ENCODE data around the gene NCKIPSD.

Gene NCKIPSD

DNA sequence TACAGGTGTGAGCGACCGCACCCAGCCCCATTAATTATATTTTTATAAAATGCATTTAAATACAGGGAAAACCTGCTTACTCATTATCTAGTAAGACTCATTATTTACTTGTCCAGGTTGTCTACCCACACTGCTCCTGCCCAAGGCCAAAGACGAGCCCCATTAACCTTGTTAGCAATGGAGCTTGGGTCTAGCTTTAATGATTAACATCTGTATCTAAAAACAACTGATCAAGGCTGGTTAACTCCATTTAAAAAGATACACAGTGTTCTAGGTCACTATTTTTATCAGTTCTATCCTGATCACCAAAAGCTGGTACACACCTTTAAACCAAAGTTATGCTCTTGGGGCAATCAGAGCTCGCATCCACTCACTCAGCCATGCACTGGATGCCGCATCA lies 10.4 kb upstream of the NCKIPSD start:
- no peak for DNase-seq

DNA sequence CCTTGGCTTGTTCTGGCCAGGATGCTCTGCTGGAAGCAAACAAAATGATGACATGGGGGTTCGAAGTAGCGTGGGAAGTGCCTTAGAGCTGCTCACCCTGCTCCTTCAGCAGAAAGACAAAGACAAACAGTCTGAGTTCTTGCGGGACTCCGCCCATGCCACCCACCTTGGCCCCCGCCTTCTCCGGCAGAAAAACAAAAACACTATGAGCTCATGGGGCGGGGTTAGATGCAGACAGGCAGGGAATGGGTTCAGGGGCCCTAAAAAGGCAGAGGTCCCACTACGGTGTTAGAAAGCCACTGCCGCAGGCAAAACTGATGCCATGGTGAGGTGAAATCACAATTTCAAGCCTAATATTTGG lies 9.7 kb upstream of the NCKIPSD start:
- DNase-seq: no peak

DNA sequence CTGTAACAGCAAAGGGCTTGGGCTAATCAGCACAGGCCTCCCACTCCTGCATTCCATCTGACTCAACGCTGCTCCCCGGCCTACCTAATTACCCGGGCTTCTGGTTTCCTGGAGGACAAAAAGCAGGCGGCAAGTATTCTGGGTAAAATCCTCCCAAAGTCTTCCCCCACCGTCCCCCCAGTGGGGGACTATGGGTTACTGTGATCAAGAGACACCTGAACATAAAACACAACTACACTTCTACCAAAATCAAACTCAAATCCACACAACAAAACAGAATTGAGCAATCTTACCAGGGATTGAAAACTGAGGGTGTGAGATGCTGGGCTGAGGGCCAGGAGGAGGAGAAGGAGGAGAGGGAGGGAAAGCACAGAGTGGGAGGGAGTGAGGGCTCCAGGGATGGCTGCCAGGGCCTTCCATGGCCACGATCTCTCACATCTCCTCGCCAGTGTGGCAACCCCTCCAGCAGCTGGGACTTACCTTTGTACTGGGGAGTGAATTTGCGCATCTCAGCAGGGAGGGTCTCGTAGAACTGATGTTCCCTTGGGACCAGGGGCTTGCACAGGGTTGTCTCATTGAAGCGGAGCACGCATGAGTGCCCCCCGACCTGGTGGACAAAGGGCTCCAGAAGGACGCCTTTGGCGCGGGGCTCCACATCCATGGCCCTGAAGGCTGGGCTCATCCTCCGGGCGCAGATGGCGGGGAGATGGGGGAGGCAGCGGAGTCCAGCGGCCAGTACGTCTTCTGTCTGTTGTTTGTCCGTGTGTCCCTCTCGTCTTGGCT lies 9.1 kb upstream of the NCKIPSD start:
- no peak for DNase-seq

DNA sequence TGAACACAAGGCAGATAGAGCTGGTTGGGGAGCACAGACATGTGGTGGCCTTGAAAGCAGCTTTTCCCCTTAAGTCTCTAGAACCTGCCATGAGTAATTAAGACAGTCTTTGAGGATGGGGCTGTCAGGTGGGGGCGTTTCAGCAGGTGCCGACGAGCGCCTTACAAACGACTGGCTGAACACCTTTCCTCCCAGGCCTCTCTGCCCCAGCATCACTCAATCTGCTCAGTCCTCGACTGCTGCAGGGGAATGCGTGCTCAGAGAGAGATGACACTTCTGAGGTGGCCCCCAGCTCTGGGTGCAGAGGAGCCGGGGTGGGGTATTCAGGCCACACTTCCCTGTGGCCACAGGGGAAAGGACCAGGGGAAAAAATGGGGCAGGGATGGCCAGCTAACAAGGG lies 8.1 kb upstream of the NCKIPSD start:
- no peak for DNase-seq

DNA sequence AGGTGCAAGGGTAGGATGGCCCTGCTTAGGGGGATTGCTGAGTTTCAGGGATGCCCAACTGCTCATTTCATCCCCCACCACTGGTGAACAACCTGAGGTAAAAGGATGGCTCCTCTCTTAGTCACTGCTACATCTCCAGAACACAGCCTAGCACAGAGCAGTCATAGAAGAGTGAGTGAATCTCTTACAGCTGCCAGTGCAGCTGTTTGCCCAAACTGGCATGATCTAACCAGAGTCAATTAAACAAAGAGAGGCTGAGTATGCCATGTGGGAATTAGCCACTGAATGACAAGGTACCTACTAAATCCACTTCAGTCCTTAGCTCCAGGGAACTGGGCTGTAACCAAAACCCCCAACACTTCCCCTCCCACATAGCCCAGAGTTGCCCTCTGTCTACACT lies 6.8 kb upstream of the NCKIPSD start:
- DNase-seq: no peak

DNA sequence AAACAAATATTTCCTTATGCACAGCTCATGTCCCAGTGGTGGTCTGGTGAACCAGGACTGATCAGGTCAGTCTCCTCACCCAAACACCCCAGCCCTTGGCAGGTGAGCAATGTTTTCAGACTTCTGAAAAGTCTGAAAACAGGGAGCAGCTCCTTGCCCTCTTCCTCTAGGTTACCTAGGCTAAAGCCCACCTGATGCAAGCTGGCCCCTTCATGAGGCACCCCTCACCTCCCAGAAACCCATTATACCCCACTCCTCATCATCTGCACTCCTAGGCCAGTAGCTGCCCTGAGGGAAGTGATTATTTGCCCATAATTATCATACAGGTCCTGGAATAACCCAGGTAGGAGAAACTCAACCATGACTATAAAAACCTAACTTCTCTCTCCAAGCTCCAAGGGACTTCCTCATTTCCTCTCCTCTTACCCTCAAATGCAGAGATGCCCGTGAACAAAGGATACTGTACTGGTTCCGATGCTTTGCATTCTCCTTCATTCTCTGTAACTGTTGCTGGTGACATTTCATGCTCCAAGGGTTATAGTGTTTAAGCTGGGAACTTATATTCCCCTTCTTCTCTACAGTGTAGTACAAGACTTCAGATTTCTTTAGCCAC lies 5.2 kb upstream of the NCKIPSD start:
- DNase-seq: no peak

DNA sequence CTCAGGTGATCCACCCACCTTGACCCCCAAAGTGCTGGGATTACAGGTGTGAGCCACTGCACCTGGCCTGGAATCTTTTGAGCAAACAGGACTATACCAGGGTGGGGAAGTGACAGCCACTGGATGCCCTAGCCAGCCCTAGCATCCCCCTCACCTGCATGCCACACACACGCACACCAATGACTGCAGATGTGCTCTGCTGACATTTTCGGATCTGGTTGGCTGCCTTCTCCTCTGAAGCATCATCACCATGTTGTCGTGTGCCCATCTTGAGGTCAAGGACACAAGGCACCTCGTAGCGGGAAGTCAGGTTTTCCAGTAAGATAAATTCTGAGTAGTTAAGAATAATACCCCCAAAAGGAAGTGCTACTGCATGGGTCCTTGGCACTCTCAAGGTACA lies 3.7 kb upstream of the NCKIPSD start:
- no peak for DNase-seq

DNA sequence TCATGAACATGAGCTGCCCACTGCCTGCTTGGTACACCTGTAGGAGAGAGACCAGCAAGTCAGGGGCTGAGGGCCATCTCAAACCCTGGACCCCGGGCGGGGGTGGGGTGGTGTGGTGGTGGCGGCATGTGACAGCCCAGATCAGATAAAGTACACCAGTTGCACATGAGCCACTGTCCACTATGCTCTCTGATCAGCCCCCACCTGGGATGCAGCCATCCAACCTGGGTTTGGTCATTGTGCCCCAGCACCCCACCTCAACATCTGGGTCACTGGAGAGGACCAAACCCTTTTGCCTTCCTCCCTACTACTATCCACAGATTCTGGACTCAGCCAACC lies 3.0 kb upstream of the NCKIPSD start:
- DNase-seq: no peak

DNA sequence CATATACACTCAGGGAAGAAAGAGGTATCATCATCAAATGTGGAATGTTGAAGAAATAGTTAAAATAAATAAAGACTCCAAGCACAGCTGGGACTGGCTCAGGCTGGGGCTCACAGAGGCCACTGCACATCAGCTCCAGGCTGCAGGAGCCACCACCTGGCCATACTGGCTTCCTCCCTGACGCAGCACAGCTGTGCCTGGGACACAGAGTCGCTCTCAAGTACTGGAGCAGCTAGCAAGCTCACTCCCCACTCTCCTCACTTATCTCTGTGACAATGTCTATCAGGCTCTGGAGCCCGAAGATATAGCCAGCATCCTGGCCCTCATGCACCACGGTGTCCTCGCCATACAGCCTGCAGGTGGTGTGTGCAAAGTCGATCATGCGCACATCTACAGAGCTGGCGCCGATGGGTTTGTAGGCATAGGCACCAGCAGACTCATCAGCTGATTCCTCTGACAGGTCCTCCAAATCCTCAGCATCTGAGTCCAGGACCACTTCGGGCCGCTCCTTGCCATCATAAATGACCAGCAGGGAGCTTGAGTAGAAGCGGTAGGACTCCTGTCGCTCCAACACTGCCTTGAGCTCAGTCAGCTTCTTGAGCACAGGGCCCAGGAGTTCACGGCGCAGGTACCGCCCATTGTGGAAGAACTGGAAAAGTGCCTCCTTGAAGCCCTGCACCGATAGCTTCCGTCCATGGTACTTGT lies 2.5 kb upstream of the NCKIPSD start:
- DNase-seq: no peak

DNA sequence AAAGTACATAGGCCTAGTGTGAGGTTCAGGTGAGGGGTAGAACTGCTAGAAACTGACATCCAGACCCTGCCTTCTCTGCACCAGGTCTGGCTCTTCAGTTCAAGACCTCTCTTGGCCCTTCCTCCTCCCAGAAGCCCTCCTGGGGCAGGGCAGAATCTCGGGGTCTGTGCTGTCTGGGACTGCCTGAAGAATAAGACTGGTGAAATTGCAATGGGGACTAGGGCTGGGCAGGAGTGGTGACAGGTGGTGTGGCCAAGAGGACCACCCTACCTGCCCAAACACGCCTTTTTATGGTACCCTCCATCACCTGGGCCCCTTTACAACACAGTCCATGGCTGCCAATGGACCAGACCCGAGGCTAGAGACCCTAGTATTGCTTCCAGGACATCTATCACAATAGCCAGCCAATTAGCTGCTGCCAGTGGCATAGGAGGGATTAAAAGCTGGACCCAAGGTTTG lies 1.5 kb upstream of the NCKIPSD start:
- DNase-seq: no peak

DNA sequence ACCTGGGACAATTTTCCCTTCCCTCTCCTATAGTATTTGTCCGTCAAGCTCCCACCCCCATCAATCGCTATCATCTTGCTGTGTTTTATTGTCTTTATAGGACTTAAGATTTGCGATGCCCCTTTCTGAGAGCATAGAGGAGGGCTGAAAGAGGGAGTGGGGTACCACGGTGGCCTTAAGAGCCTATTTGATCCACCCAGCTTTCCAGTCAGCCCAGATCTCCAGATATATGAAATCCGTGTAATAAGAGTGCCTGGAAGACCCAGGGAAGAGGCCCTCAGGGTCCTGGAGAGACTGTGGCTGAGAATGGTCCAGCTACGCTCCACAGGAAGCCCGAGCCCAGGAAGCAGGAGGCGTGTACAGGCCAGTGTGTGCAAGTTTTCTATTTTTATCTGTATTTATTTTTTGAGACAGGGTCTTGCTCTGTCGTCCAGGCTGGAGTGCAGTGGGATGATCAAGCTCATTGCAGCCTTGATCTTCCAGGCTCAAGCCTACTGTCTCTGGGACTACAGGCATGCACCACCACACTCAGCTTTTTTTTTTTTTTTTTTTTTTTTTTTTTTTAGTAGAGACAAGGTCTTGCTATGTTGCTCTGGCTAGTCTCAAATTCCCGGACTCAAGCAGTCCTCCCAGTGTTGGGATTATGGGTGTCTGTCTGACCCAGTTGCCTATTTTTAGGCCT lies 964 bp upstream of the NCKIPSD start:
- no peak for DNase-seq

DNA sequence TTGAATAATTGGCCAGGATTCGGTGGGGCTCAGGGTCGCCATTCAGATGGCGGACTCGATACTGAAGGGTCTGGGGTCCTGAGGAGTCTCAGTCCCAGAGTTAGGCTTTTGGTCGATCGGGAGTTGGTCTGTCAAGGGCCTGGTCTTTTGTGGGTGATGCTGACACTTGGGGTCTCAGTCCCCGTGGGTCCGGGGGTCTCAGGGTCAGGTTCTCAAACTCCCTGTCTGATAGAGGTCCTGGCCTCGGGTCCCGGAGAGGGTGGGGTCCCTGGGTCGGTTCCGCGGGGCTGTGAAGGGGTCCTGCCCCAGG lies 467 bp downstream of the NCKIPSD start:
- no peak for DNase-seq

DNA sequence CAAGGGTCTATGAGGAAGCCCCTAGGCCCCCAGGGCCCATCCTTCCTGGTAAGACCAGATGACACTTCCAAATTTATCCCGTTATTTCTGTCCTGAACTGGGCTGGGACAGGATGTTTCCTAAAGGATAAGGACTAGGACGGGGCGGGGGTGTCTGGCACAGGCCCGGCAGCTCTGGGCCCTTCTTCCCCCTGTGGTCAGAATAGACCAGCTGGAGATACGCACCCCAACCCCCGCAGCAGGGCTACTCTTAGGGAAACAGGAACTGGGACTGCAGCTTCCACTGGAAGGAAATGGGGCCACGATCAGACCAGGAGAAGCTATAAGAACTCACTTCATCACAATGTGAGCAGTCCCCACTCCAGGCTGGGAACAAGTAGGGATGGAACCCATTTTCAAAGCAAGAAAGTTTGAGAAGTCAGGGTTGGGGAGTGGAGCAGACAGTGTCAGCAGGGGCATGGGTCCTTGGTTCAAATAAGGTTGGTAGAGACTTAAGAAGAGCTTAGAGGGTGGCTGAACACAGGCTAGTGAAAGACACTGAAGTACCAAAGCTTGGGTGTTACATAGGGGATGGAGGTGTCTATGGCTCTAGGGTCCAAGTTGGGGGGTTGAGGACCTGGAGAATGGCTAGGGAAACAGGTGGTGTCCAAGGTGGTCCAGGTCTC lies 1.1 kb downstream of the NCKIPSD start:
- no peak for DNase-seq

DNA sequence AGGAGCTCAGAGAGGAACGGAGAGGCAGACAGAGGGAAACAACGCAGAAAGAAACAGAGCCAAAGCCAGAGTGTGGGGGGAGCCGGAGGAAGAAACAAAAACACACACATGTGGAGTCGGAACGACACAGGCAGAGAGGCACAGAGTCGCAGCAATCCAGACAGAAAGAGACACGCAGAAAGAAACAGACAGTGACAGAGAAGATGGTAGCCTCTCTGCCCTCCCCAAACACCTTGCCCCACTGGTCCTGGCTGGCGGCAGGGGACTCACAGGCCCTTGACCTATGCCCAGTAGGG lies 1.7 kb downstream of the NCKIPSD start:
- no peak for DNase-seq

DNA sequence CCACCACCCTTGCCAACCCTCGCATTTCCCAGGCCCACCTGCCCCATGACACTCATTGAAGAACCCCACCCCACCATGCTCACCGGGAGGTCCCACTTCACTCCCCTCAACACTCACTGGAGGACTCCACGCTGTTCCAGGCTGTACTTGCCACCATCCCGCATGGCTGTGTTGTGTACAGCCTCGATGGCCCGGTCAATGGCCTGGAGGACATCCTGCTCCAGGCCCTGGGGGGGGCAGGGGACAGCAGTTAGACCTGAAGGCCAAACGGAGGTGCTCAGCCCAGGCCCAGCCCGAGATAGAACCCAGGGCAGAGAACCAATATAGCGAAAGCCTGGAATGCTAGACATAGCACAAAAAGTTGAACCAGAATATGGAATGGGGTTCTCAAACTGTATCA lies 2.9 kb downstream of the NCKIPSD start:
- no peak for DNase-seq

DNA sequence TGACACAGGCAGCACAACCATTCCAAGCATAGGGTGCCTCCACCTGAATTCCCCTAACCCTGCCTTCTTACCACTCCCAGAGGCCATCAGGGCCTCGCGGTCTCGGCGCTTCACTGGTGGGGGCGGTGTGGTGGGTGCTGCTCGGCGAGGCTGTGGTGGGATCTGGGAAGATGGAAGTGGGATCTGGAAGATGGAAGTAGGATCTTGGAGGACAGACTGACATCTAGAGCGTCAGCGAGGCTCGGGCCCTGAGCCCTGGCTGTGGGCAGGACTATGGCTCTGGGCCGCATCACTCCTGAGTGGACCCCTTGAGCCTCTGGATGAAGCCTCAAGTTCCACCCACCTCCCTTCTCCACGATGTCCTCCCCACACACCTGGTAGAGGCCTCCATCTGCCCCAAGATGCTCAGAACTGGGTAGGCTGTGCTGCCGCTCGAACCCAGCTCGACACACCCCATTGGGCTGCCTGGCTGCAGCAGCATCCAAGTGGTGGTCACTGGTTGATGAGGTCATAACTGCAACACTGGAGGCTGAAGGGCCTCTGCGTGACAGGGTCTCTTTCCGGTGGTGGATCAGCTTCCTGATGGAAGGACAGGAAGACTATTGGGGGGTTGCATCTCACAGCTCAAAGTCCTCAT lies 3.6 kb downstream of the NCKIPSD start:
- DNase-seq: no peak

DNA sequence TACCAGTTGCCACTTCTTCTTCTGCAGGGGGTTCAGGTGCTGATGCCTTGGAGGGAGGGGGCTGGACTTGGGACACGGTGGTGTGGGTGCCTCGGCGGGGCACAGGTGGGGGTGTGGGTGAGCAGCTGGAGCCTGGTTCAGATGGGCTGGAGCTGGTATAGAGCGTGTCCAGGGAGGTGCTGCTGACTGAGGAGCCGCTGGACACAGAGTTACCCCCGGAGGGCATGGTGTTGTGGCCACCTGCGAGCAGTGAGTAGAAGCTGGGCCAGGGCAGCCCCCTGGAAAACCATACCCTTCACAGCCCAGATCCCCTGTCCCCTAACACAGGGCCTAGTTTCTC lies 4.2 kb downstream of the NCKIPSD start:
- DNase-seq: no peak

DNA sequence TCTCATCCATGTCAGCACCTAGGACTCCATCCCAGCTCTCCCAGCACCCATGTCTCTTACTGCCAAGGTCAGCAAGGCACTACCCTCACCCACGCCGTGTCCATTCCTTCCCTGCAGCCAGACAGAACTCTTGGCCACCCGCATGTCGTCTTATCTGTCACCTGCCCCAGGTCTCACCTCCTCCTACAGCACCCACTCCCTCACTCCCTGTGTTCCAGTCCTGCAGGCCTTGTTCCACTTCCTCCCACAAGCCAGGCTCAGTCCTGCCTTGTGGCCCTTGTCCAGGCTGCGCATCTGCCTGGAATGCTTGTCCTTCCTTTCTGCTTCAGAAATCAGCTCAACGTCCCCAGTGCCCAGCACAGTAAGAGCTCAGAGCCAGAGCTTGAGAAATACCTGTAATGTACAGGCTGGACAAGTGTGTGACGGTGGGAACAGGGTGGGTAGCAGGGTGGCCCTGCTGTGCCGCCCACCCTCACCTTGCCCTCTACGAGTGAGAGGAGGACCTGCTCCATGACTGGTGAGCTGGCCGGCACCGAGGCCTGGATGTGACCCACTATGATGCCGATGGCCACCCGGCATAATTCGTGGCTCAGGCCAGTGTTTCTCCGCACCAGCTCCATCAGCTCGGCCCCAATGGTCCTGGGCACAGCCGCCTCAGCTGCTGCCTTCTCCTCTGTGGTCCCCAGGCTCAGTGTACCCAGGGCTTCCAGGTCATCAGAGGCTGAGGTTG lies 4.7 kb downstream of the NCKIPSD start:
- no peak for DNase-seq

DNA sequence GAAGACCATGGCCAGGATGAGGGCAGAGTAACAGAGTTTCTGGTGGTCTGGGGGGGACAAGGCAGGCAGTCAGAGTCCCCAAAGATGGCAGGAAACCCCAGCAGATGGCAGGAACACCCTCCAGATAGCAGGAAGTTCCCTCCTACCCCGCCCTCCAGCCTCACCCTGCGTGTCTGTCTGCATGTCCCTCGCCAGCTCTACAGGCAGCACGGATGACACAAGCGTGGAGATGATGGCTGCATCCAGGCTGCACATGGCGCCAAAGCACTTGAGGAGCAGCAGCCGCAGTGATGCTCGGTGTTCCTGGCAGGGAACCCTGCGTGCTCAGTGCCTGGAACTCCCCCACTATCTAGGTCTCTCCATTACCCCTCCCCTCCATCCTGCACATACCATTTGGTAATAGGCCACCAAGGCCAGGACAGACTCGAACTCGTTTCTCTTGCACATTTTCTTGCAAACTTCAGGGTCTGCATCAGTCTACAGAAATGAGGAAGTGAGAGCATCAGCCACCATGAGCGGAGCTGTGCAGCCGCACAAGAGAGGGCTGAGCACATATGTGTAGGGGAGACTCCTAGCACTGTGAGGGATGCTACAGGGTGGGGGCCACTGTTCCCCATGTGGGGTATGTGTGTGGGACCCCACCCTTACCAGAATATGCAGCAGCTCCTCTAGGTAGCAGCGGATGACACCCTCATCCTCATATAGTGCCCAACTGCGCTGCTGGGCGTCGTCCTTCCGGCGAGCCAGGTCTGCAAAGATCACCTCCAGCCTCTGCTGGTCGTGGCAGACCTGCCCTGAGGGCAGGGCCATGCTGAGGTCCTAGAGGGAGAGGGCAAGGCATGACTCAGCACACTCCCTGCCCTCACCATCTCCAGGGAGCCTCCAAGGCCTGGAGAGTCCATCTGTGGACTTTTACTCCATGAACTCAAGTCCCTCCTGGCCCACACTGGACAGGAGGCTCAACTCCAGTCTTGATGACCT lies 6.0 kb downstream of the NCKIPSD start:
- no peak for DNase-seq

DNA sequence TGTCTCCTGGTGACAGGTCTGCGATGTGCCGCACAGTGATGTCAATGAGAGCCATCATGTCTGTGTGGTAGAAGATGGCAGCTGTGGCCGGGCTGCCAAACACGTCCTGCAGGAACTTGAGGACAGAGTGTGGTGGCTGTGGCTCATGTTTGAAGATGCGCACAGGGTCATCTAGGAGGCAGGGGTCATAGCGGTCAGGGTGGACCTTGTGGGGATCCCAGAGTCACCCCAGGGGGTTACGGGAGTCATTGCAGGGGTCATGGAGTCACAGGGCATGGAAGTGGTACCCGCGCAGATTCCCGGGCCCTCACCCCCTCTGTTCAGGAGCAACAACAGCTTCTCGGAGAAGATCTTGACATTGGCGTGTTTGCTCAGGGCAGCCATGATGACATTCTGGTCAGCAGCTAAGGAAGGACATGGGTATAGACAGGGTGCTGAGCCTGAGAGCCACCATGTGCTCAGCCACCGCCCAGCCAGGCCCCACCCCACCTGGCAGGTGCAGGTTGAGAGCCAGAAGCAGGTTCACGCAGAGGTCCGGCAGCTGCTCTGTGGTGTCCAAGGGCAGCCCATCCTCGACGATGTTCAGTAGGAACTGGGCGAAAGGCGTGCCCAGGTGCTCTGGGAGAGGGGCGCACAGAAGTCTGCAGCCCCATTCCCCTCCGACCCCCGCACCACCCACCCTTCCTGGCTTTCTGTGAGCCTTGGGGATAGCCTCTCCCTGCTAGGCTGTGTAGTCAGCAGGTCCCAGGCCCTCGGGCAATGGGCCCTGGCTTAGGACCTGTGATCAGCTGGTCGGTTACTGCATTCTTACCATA lies 6.9 kb downstream of the NCKIPSD start:
- no peak for DNase-seq
